Cardiac fibroblast (primary cell): ENCODE results near the gene MTURN.
"Not testable (repeated sequence)": the region's sequence is repeated elsewhere in the genome, so short reads cannot be mapped to it uniquely, and the experiment has no call there.

Experiments
- DNase-seq, 2 donors: peaks; one replicate each; pipeline versions ENCODE4 v3.0.0 to v3.0.0-alpha.2; 2010; ENCODE audit warnings: low read depth in 2 of 2
- H3K4me3 ChIP-seq, 2 donors: replicated peaks in 1 of 2; 1 replicate in 1 of 2; 2 replicates in 1 of 2; pipeline ENCODE4 v1.5.1; 2011; ENCODE audit warnings: low read depth in 2 of 2, low read length in 2 of 2, mild to moderate bottlenecking in 2 of 2, moderate library complexity in 1 of 2
- TF ChIP-seq, protein P1 (sequence below): IDR thresholded peaks from one replicate; pipeline ENCODE4 v1.5.1; 2011; ENCODE audit warnings: low read depth, mild to moderate bottlenecking, low read length, inconsistent platforms

MTURN gene

GRCh38 chr7:30093420-30093952 is 41.3 kb upstream of the MTURN start:
- H3K4me3 ChIP-seq = no peak overlapping the region
- DNase-seq = peak; percentile 6 to 62

DNA sequence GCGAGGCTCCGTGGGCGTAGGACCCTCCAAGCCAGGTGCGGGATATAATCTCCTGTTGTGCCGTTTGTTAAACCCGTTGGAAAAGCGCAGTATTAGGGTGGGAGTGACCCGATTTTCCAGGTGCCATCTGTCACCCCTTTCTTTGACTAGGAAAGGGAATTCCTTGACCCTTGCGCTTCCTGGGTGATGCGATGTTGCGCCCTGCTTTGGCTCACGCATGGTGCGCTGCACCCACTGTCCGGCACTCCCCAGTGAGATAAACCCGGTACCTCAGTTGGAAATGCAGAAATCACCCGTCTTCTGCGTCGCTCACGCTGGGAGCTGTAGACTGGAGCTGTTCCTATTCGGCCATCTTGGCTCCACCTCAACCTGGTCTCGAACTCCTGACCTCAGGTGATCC is 36.2 kb upstream of the MTURN start:
- not testable (repeated sequence) for H3K4me3 ChIP-seq, DNase-seq

More at GRCh38 chr7:30093420-30093952, 41.3 kb upstream of the MTURN start:
- TF ChIP-seq, protein P1, sequence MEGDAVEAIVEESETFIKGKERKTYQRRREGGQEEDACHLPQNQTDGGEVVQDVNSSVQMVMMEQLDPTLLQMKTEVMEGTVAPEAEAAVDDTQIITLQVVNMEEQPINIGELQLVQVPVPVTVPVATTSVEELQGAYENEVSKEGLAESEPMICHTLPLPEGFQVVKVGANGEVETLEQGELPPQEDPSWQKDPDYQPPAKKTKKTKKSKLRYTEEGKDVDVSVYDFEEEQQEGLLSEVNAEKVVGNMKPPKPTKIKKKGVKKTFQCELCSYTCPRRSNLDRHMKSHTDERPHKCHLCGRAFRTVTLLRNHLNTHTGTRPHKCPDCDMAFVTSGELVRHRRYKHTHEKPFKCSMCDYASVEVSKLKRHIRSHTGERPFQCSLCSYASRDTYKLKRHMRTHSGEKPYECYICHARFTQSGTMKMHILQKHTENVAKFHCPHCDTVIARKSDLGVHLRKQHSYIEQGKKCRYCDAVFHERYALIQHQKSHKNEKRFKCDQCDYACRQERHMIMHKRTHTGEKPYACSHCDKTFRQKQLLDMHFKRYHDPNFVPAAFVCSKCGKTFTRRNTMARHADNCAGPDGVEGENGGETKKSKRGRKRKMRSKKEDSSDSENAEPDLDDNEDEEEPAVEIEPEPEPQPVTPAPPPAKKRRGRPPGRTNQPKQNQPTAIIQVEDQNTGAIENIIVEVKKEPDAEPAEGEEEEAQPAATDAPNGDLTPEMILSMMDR = no peak

DNA sequence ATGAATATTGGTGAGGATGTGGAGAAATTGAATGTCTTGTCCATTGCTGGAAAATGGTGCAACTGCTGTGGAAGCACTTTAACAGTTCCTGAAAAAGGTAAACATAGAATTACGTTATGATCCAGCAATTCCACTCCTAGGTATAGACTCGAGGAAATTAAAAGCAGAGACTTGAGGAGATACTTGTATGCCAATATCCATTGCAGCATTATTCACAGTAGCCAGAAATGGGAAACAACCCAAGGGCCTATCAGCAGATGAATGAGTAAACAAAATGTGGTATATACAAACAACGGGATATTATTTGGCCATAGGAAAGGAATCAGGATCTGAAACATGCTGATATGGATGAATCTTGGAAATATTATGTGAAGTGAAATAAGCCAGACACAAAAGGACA is 32.5 kb upstream of the MTURN start:
- TF ChIP-seq, protein P1 = no peak
- no peak overlapping the region for H3K4me3 ChIP-seq

GRCh38 chr7:30104157-30104556 is 30.6 kb upstream of the MTURN start:
- TF ChIP-seq, protein P1 = no peak
- no peak for DNase-seq

More for the DNA sequence above, 32.5 kb upstream of the MTURN start:
- DNase-seq = no peak

GRCh38 chr7:30112103-30112713 is 22.6 kb upstream of the MTURN start:
- H3K4me3 ChIP-seq = no peak overlapping the region
- DNase-seq = no peak
- TF ChIP-seq, protein P1 = no peak

More at GRCh38 chr7:30104157-30104556, 30.6 kb upstream of the MTURN start:
- H3K4me3 ChIP-seq = no peak overlapping the region

DNA sequence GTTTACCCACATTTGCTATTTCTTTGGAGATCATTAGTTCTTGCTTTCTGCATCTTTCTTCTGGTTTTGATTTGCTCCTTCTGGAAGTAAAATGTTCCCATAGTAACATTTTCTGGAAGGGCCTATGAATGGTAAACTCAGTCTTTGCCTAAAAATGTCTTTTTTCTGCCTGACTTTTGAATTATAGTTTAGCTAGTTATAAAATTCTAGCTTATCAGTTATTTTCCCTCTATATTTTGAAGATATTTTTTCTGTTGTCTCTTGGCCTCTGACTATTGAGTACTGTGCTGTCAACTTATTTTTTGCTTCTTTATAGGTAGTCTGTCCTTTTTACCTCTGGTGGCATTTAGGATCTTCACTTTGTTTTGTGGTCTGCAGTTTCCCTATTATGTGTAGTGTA is 21.6 kb upstream of the MTURN start:
- no peak overlapping the region for H3K4me3 ChIP-seq
- no peak for DNase-seq
- TF ChIP-seq, protein P1 = no peak

DNA sequence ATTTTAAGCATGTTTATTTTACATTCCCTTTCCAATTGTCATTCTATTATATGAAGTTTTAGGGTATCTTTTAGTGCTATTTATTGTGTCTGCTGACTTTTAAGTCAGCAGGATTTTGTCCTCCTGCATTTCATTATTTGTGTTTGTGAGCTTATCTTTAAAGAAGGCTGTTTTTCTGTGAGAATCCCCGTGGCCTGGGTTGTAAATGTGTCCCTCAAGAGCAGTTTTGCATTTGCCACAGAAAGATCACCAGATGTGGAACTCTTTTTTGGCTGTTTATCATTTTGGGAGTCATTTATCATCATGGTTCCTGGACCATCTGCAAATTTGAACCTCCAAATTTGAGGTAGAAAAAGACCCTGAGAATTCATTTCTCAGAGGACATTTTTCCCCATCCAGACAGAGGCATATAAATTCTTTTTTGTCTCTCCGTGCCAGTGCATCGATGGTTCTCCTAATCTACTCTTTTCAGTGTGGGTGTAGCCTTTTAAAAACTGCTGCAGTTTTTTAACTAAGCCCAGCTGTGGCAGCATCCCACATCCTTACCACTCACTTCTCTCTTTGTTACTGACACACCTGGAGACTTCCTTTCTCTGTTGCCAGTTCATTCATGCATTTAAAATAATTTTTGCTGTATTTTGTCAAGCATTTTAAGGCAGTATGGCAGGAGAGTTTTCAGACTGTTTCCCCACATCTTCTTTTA is 20.1 kb upstream of the MTURN start:
- TF ChIP-seq, protein P1 = no peak
- DNase-seq = no peak

More for the DNA sequence above, 20.1 kb upstream of the MTURN start:
- no peak overlapping the region for H3K4me3 ChIP-seq
